CD4-positive, alpha-beta T cell treated with Interleukin-15 for 4 hours (primary cell): ENCODE measurements around the gene SYT5.
"Not testable (repeated sequence)": the region's sequence is repeated elsewhere in the genome, so short reads cannot be mapped to it uniquely, and the experiment has no call there.

Experiments
- DNase-seq: peaks from one replicate; pipeline ENCODE4 v3.0.0-alpha.2; 2020; ENCODE audit warnings: low spot score

The SYT5 gene

DNA sequence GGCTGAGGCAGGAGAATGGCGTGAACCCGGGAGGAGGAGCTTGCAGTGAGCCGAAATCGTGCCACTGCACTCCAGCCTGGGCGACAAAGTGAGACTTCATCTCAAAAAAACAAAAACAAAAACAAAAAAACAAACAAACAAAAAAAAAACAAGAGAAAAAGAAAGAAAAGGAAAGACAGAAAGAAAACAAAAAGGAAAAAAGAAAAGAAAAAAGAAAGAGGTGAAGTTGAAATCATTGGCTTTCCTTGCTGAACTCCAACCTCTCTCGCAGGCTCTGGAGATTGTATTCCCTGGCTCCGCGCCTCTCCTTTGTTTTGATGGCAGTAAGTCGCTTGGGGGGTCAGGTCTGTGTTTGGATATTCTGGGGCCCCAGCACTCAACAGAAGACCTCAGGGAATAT is 7.8 kb downstream of the SYT5 start:
- not testable (repeated sequence) for DNase-seq

- DNase-seq, result no peak
Observed at GRCh38 chr19:55171440-55171839, 8.6 kb downstream of the SYT5 start.

DNA sequence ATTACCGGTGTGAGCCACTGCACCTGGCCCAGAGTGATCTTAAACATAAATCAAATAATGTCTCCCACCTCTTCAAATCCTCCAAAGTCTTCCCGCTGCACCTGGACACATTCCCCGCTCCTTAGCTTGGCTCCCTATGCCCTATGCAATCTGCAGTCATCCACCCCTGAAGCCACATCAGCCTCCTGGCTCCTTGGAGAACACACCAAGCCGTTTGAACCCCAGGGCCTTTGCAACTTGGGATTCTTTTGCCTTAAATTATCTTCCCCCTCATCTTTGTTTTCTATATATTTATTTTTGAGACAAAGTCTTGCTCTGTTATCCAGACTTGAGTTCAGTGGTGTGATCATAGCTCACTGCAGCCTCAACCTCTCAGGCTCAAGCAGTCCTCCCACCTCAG is 11.0 kb downstream of the SYT5 start:
- DNase-seq, result no peak

- DNase-seq, result peak; percentile 72
Observed at GRCh38 chr19:55166530-55167268, 13.4 kb downstream of the SYT5 start, which contains the start of gene DNAAF3. DNAAF3 (minus strand) TSS chr19:55166613; CDS start chr19:55166413, 200 bp downstream.

DNA sequence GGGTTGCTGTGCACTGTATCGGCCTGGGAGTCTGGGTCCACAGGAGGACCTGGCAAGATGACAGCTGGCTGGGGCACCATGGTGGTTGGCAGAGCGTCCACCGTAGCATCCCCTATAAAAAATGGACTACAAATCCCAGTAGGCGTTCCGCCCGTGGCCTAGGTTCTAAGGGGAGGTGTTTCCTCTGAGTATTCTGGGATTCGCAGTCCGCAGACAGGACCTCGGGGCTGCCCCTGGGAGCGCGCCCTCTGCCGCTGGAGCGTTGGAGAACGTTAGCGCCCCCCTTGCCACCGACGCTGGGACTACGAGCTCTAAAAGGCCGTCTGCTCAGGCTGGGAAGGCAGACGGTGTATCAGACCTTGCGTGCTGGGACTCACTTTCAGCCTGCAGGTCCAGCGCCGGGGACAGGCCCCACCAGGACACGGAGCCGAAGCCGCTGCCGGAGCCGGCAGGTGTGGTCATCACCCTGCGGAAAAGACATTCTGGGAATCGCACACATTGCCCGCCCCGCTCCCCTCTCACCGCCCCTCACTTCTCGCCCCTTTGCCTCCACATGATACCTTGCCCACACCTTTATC is 14.0 kb downstream of the SYT5 start:
- DNase-seq, result peak; percentile 33

- no peak for DNase-seq
Observed at GRCh38 chr19:55161571-55162322, 18.3 kb downstream of the SYT5 start.

DNA sequence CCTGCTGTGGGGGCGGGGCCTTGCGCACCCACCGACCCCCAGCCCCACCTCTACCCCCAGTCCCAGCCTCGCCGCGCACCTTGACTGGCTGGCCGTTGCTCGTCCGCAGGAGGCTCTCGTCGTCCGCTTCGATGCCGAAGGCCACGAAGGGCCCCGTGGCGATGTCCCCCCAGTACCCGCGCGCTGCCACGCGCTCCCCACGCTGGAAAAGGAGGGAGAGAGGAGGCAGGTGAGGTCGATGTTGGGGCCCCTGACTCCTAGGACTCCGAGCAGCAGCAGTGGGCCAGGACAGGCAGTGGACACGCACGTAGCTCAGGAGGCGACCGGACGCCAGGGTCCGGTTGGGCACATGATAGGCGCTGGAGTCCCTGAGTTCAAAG is 19.1 kb downstream of the SYT5 start:
- no peak for DNase-seq

GRCh38 chr19:55160128-55160985 is 19.7 kb downstream of the SYT5 start:
- peak; percentile 82 for DNase-seq

- no peak for DNase-seq
Observed at GRCh38 chr19:55158848-55159749, 21.0 kb downstream of the SYT5 start.

- no peak for DNase-seq
Observed at GRCh38 chr19:55158423-55158822, 21.7 kb downstream of the SYT5 start.

DNA sequence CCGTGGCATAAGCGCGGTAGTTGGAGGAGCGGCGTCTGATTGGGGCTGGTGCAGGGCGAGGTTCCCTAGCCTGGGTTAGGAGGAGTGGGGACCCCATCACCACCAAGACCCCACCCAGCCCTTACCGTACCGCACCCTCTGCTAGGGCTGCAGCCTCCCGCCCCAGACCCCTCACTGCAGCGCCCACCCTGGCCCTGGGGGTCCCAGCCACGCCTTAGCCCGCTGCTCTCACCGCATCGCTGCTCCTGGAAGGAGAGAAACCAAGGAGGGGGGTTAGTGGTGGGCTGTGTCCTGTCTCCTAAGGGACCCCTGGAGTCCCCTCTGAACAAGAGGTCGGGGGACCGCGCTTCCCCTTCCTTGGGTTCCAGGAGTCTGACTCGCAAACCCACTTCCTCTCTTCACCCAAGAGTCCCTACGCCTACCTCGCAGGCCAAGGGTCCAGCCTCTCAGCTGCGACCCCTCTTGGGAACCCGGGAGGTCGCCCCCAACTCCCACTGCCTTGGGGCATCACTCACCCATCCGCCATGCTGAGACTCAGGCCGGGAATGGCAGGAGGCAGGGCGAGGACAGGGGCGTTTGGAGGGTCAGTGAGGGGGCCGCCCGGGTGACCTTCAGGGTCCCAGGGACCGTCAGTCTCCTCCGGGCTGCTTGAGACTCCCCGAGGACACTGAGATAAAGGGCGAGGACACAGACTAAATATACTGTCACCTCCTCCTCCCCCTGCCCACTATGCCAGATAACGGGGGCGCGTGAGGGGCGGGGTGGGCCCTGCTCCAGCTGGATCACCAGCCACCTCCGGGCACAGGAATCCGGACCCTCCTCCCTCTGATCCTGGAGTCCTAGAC is 22.8 kb downstream of the SYT5 start, which contains the start of gene TNNI3:
Gene TNNI3, minus strand, starts transcription at position 669 of the 845 bp plus-strand sequence. Its CDS starts 143 bp downstream, at position 526.
- no peak for DNase-seq

DNA sequence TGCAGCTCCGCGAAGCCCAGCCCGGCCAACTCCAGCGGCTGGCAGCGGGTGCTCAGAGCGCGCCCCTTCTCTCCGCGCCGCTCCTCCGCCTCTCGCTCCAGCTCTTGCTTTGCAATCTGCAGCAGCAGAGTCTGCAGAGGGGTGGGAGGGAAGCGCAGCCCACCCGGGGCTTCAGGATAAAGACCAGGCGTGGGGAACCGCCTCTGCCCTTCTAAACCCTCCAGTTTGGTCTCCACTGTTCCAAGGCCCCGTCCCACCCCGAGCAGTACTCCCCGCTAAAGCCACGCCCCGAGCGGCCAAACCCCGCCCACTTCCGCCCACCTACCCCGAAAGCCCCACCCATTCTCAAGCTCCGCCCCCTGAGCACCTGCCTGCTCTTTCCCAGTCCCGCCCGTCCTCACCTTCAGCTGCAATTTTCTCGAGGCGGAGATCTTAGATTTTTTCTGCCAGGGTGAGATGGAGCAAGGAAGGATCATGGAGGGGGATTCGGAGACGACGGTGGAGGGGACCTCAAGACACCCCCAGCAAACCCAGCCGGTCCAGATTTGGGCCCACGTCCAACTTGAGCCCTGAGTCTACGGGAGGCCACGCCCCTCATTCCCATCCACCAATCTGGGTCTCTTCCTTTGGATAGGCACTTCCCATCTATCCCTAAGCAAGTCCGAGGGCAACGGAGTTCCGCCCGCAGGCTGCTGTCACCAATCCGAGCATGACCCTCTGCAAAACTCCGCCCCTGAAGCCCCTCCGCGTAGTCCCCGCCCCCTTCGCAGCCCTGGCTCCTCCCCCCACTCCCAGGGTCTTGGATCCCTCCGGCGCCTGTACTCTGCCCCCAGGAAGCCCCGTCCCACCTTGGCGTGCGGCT is 23.7 kb downstream of the SYT5 start:
- DNase-seq, result no peak

DNA sequence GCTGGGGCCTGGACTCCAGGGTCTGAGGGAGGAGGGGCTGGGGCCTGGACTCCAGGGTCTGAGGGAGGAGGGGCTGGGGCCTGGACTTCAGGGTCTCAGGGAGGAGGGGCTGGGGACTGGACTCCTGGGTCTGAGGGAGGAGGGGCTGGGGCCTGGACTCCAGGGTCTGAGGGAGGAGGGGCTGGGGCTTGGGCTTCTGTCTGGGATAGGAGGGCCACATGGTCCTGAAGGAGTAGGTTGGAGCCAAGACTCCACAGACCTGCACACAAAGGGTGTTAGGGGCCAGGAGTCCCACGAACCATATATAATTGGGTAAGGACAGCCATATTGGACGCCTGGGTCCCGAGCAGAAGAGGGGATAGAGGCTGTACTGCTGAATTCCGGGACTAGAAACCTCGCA is 24.3 kb downstream of the SYT5 start:
- not testable (repeated sequence) for DNase-seq

GRCh38 chr19:55153652-55154264 is 26.3 kb downstream of the SYT5 start:
- no peak for DNase-seq

DNA sequence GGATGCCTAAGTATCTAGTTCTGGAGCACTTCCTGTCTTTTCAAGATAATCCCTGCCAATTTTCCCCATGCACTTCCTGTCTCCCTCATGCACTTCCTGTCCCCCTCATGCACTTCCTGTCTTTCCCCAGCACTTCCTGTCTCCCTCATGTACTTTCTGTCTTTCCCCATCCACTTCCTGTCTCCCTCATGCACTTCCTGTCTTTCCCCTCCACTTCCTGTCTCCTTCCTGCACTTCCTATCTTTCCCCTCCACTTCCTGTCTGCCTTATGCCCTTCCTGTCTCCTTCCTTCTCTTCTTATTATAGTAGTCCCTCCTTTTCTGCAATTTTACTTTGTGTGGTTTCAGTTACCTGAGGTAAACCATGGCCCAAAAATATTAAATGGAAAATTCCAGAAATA is 28.1 kb downstream of the SYT5 start:
- no peak for DNase-seq

DNA sequence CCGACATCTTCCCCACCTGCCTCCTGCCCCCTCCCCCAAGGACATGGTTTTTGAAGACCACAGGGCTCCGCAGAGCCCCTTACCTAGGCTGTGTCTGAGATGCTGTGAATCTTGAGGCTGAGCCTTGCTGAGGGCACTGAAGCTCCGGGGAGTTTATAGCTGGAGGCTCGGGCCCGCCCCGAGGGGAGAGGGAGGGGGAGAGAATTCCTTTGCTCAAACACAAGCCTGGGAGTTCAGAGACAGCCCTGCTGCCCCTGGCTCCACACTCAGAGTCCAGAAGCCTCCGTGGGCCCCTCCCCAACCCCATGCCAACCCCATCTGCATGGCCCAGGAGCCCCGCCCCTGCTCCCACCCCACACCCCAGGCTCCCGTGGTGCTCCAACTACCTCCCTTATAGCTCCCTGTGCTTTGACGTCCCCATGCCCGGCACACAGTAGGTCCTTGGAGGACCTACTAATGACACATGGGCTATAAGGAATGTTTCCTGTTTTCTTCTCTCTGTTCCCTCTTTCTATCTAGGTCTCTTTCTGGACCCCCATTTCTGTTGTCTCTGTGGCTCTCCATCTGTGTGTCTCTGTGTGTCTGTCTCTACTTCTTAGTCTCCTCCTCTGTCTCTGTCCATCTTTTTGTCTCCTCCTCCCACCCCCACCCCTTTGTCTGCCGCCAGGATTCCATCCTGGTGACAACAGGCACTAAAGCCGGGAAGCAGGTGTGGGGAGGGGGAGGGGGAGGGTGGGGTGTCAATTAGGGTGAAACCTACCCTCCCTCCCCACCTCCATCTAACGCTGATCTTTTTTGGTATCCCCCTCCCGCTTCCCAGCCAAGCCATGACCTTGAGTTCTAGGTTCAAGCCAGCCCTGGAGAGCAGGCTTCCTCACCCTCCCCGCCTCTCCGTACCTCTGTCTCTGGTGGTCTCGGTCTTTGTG is 30.7 kb downstream of the SYT5 start, which contains the start of gene TNNT1:
Gene TNNT1, minus strand, starts transcription at position 129 of the 926 bp plus-strand sequence. CDS start 2,049 bp downstream, outside the sequence.
- no peak for DNase-seq

DNA sequence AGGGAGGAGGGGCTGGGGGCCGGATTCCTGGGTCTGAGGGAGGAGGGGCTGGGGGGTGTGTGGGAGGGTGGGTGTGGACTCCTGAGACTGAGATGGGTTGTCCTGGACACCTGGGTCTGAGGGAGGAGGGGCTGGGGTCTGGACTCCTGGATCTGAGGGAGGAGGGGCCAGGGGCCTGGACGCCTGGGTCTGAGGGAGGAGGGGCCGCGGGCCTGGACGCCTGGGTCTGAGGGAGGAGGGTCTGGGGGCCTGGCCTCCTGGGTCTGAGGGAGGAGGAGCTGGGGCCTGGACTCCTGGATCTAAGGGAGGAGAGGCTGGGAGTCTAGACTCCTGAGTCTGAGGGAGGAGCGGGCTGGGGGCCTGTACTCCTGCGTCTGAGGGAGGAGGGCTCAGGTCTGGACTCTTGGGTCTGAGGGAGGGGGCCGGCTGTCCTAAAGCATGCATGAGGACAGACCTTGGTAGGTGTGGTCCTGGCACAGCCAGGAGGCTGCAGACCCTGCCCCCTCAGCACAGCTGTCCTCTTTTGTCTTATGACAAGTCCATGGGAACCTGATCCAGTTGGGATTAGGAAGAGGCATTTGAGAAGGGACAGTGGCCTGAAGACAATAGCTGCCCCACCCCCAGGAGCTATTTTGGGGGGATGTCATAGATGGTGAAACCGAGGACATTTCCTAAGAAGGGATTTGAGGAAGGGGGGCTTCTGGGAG is 32.4 kb downstream of the SYT5 start:
- DNase-seq, result no peak
